Measurements from ENCODE around the gene STYX.

Gene STYX, protein sequence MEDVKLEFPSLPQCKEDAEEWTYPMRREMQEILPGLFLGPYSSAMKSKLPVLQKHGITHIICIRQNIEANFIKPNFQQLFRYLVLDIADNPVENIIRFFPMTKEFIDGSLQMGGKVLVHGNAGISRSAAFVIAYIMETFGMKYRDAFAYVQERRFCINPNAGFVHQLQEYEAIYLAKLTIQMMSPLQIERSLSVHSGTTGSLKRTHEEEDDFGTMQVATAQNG

DNA sequence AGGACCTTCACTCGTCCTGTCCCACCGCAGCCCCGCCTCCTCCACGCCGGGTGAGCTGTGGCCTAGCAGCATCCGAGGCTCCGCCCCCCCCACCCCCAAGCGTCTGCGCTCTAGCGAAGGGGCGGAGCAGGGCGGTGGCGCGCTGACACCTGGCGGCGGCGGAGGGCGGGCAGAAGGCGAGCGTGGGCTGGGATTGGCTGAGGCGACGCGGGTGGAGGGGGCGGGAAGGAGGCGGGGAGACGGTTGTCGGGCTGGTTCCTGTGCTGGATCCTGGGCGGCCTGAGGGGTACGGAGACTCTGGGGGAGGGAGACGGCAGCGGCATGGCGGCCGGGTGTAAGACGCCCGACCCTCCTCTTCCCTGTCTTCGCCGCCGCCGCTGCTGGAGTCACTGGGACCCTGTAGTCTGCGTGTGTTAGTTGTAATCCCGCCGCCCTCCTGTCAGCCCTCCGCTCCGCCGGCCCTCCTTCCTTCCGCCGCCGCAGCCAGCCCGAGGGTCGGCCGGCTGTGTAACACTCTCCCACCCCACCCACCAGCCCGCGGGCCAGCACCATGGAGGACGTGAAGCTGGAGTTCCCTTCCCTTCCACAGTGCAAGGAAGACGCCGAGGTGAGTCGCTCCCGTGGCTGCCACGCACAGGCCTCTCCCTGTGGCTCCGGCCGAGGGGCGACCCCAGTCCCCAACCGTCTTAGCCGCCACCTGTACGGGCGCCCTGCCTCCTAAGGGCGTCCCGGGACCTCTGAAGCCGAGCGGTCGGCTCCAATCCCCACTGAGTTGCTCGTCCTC lies at the start of gene STYX:
Gene STYX, plus strand, starts transcription at position 242 of the 784 bp plus-strand sequence. Its CDS starts 309 bp downstream, at position 551.
- ATAC-seq (peak; percentile 98), DNase-seq (peak; percentile 100)

- DNase-seq (no peak), ATAC-seq (no peak)
Measured at GRCh38 chr14:52683985-52684520, 45.9 kb upstream of the STYX start.

- no peak for DNase-seq
- ATAC-seq = no peak
Measured at GRCh38 chr14:52686176-52686575, 43.8 kb upstream of the STYX start.

DNA sequence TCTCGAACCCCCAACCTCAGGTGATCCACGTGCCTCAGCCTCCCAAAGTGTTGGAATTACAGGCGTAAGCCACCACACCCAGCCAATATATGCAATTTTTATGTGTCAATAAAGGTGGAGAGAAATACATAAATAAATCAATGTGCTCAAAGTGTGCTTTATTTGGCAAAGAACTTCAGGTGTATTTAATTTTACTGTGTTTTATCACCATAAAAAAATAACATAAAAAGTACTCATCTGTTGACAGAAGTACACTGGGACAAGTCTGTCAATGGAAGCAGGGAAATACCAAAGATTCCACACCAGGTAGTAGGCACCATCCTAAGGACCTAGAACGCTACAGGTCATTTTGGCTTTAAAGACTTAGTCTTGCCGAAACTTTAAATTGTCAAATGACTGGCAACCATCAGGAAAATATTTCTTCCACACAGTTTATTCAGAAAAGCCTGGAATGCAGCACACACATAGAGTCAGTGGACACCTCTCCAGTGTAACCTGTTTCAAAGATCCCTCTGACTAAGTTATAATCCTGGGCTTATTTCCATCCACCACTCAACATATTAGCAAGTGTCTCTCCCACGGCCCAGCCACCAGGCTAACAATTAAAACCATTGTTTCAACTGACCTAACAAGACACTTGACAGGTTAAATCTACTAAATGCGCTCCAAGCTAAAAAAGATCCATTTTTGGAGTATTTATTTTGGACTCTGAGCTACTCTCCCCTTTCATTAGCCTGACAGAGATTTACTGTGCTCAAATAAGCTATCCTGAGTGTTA lies 38.8 kb upstream of the STYX start:
- DNase-seq = no peak
- ATAC-seq = no peak

DNA sequence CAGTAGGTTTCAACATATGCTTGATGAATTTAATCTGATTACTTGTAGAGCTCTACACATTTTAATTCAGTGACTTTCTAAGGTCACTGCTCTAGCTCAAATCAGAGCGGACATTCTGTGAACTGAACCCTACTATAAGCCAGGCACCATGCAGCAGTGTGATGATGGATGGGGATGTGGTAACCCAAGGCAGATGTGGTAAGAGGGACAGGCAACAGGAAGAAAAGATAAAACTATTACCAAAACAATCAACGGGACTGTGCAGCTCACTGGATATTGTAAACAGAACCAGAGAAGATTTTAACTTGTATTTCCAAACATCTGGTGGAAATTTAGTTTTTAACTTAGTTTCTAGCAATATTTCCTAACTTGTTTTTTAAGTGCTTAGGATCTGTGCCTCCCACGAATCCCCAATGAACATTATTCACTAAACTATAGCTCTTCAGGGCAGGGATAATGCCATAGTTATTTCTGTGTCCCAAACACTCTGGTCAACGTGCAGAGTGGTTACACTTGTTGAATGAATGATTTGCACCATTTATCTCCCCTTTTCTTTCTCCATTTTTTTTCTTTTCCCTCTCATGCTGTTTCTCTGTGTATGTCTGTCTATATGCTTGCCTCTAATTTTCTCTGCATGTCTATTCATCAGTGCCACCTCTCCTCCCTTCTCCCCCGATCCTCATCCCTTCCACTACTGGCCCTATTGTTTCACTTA lies 37.6 kb upstream of the STYX start:
- DNase-seq = no peak
- ATAC-seq = no peak

DNA sequence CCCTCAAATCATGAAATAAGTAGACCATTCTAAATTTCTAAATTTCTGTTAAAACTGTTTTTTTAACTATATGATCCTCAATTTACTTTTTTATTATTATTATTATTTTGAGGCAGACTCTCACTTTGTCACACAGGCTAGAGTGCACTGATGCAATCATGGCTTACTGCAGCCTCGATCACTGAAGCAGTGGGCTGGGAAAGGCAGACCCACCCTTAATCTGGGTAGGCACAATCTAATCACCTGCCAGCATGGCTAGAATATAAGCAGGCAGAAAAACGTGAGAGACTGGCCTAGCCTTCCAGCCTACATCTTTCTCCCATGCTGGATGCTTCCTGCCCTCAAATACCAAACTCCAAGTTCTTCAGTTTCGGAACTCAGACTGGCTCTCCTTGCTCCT lies 36.9 kb upstream of the STYX start:
- DNase-seq = no peak
- ATAC-seq = no peak

- DNase-seq (no peak), ATAC-seq (no peak)
Measured at GRCh38 chr14:52693532-52693931, 36.4 kb upstream of the STYX start.

GRCh38 chr14:52694761-52695480 lies 35.0 kb upstream of the STYX start:
- DNase-seq (peak; percentile 60), ATAC-seq (peak; percentile 56)

DNA sequence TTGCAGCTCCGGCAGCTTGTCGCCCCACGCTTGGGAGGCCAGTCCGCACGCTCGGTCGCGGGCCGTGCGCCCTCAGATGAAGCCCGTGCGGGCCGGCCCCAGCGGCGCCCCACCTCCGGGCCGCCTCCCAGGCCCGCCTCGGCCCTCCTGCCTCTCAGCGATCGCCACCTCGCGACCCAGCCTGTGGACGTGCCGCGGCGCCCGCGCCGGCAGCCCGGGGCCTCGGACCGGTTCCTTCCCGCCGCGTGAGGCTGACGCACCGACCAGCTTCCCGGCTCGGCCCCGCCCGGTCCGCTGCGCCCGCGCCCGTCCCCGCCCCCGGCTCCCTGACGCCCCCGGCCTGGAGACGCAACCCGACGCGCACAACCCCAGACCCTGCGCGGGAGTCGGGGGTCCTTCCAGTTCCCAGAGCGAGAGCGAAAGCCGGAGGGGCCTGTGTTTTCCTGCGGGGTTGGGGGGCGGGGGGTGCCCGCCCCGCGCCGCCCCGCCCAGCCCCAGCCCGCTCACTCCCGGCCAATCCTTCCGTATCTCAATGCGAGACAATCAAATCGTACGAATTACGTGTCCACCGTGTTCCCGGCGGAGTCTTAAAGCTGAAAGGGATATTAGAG lies 34.4 kb upstream of the STYX start, which contains the start of gene ERO1A:
Gene ERO1A, minus strand, starts transcription at position 78 of the 611 bp plus-strand sequence. Its CDS starts 77 bp downstream, at position 1.
- peak; percentile 83 for ATAC-seq
- DNase-seq = peak; percentile 84

DNA sequence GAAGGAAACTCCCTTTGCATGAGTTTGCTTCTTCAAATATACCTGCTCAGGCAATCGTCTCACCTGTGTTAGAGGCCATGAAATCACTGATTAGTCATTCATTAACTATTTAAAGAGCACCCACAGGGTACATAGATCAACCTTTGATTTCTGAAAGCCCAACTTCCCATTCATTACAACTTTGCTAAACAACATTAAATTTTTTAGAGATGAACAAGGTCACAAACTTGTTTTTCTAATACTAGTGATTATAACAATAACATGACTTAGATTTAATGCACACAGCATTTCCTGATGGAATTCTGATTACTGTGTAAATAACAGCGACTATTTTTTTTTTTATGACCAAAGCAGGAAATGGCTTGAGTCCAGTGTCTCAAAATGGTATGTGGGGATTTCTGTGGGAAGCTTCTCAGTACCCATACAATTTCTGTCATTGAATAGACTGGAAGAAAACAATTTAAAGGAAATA lies 29.2 kb upstream of the STYX start:
- DNase-seq (no peak), ATAC-seq (no peak)

DNA sequence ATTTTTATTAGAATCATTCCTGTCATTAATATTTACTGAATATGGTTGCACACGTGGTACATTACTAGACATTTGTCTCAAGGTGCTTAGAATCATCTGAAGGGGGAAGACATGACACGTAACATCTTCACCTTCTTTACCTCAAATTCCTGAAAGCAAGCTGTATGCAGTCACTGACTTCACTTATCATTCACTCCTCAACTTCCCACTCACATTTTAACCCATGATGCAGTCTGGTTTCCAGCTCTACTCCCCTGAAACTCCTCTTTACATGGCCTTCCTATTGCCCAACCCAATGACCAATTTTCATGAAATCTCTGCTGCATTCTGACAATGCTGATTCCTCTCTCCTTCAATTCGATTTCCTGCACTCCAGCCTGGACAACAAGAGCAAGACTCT lies 28.7 kb upstream of the STYX start:
- ATAC-seq (no peak), DNase-seq (no peak)

- no peak for DNase-seq
- ATAC-seq = no peak
Measured at GRCh38 chr14:52703225-52703624, 26.7 kb upstream of the STYX start.

- ATAC-seq (no peak), DNase-seq (no peak)
Measured at GRCh38 chr14:52703664-52704063, 26.3 kb upstream of the STYX start.

- DNase-seq (peak; percentile 53), ATAC-seq (peak; percentile 70)
Measured at GRCh38 chr14:52706286-52706685, 23.7 kb upstream of the STYX start.

- DNase-seq = peak; percentile 98
- peak; percentile 99 for ATAC-seq
Measured at GRCh38 chr14:52706724-52707706, 23.0 kb upstream of the STYX start, which contains the start of gene PSMC6. TSS of gene PSMC6 (plus strand) at chr14:52707200. CDS start at chr14:52707220, 20 bp downstream.

DNA sequence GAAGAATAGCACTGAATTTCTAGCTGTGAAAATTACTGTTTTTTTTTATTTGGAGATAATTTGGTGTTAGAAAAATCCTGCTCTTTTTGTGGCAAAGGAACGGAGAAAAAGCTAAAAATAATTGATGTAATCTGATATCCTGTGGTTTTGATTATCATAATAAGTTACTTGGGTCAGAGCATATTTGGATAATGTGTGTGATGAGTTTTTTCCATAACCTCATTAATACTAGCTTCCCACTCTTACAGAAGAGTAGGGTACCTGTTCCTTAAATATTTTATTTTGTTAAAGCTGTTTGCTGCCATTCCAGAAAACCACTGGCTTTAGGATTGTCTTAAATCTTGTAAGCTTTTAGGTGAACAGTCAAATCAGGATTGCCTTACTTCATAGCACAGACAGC lies 18.3 kb upstream of the STYX start:
- DNase-seq (no peak), ATAC-seq (no peak)

- ATAC-seq (no peak), DNase-seq (no peak)
Measured at GRCh38 chr14:52716155-52716554, 13.8 kb upstream of the STYX start.

GRCh38 chr14:52723514-52724359 lies 6.2 kb upstream of the STYX start:
- ATAC-seq (no peak), DNase-seq (no peak)

DNA sequence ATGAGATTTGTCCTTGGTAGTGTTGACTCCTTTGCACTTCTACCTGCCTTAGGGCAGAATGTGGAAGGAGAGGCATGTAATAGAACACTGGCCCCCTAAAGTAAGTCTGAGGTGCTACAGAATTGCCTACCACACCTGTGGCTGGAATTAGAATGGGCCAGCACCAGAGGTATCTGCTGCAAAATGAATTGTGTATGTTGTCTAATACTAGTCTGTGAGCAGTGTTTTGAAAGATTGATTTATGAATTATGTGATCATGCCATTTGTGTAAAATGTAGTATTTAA lies 5.7 kb upstream of the STYX start:
- ATAC-seq (no peak), DNase-seq (no peak)

All from stimulated activated naive CD8-positive, alpha-beta T cell treated with anti-CD3 and anti-CD28 coated beads, Interleukin-15, Interleukin-2, amounts not matched to agents 100 U/mL and 50 U/mL, for 24 hours (primary cell).